GM19395 (cell line): ENCODE results near the gene PDE5A.

Experiments
- ATAC-seq: cut with Tn5 transposase; IDR thresholded peaks from one replicate; pipeline ENCODE4 v1.9.1; 2021; ENCODE audit warnings: mild to moderate bottlenecking, moderate library complexity; ENCODE audit not compliant: unreplicated experiment

The PDE5A gene

GRCh38 chr4:119587796-119588195, 40.8 kb downstream of the PDE5A start:
- ATAC-seq: no peak

- no peak for ATAC-seq
Observed at GRCh38 chr4:119585771-119586170, 42.8 kb downstream of the PDE5A start.

GRCh38 chr4:119581190-119581873, 47.3 kb downstream of the PDE5A start:
- ATAC-seq: no peak

GRCh38 chr4:119580293-119580692, 48.3 kb downstream of the PDE5A start:
- no peak for ATAC-seq

GRCh38 chr4:119579823-119580222, 48.8 kb downstream of the PDE5A start:
- ATAC-seq: no peak

GRCh38 chr4:119570401-119570800, 58.2 kb downstream of the PDE5A start:
- no peak for ATAC-seq

- no peak for ATAC-seq
Observed at GRCh38 chr4:119564106-119564505, 64.5 kb downstream of the PDE5A start.

GRCh38 chr4:119559044-119559647, 69.5 kb downstream of the PDE5A start:
- ATAC-seq: no peak

GRCh38 chr4:119550857-119551532, 77.6 kb downstream of the PDE5A start:
- no peak for ATAC-seq

- ATAC-seq: no peak
Observed at GRCh38 chr4:119549639-119550038, 79.0 kb downstream of the PDE5A start.

GRCh38 chr4:119543779-119544178, 84.8 kb downstream of the PDE5A start:
- no peak for ATAC-seq

GRCh38 chr4:119543187-119543586, 85.4 kb downstream of the PDE5A start:
- ATAC-seq: no peak

- no peak for ATAC-seq
Observed at GRCh38 chr4:119540249-119540648, 88.4 kb downstream of the PDE5A start.

GRCh38 chr4:119537586-119537985, 91.0 kb downstream of the PDE5A start:
- peak; percentile 33 for ATAC-seq

GRCh38 chr4:119536572-119537528, 91.8 kb downstream of the PDE5A start:
- peak; percentile 55 for ATAC-seq

- no peak for ATAC-seq
Observed at GRCh38 chr4:119532319-119532718, 96.3 kb downstream of the PDE5A start.

- no peak for ATAC-seq
Observed at GRCh38 chr4:119529788-119530187, 98.8 kb downstream of the PDE5A start.

- ATAC-seq: no peak
Observed at GRCh38 chr4:119526786-119527550, 101.6 kb downstream of the PDE5A start.

- ATAC-seq: no peak
Observed at GRCh38 chr4:119525771-119526712, 102.6 kb downstream of the PDE5A start.
